Gastrocnemius medialis (tissue), 4 donors: ENCODE data around the gene SCYL1. TPM values are rescaled to one million over a fixed set of nuclear protein-coding genes. Genes with fewer than 3 reads are reported as not detected.
A peak's percentile ranks its signal among the peaks of the same experiment; 100 is the strongest.

ENCODE experiments used
- ATAC-seq, 2 donors: fragments of 150-250 bp; one replicate each; pipeline ENCODE4 v1.9.1; 2016
- DNase-seq, 2 donors: peaks; one replicate each; pipeline ENCODE4 v3.0.0-alpha.2; 2019
- H3K27ac ChIP-seq, 4 donors: fragments of 200-600 bp; sonication (generic); 1 replicate in 1 of 4; 2 replicates in 3 of 4; pipeline ENCODE4 v1.5.1; 2016 to 2018; ENCODE audit warnings: mild to moderate bottlenecking in 2 of 4, moderate library complexity in 1 of 4
- H3K27me3 ChIP-seq, 3 donors: fragments of 200-600 bp; sonication (generic) in 2 of 3; 1 replicate in 1 of 3; 2 replicates in 2 of 3; pipeline versions ENCODE4 v1.5.1 to v1.6.0; 2016 to 2019; ENCODE audit warnings: mild to moderate bottlenecking in 1 of 3, moderate library complexity in 1 of 3
- H3K36me3 ChIP-seq, 2 donors: fragments of 200-600 bp; sonication (generic) in 1 of 2; one replicate each; pipeline ENCODE4 v1.5.1; 2017 to 2018
- H3K4me1 ChIP-seq, 2 donors: fragments of 200-600 bp; sonication (generic) in 1 of 2; one replicate each; pipeline ENCODE4 v1.5.1; 2016 to 2017; ENCODE audit warnings: mild to moderate bottlenecking in 2 of 2
- H3K4me3 ChIP-seq, 4 donors: fragments of 200-600 bp; sonication (generic) in 3 of 4; 1 replicate in 1 of 4; 2 replicates in 3 of 4; pipeline ENCODE4 v1.5.1; 2016 to 2019; ENCODE audit warnings: mild to moderate bottlenecking in 2 of 4
- H3K9me3 ChIP-seq, 3 donors: fragments of 200-600 bp; sonication (generic) in 2 of 3; 1 replicate in 1 of 3; 2 replicates in 2 of 3; pipeline ENCODE4 v1.5.1; 2016 to 2019
- POLR2A ChIP-seq, 2 donors: fragments of 450-650 bp; IDR thresholded peaks; one replicate each; pipeline ENCODE4 v1.6.1; 2017; ENCODE audit warnings: antibody characterized with exemption in 2 of 2, mild to moderate bottlenecking in 2 of 2, moderate library complexity in 2 of 2
- in situ Hi-C, 4 donors: fragments of 200-750 bp; cut with MboI; loops; one replicate each; pipeline versions ENCODE4 v1.15.0 to v1.8.0; 2017; ENCODE audit warnings: low sequenced_read_pairs in 4 of 4
- intact Hi-C: fragments of 100-400 bp; cut with DNase I; formaldehyde crosslinking; loops from one replicate; pipeline ENCODE4 v1.15.1; 2023; ENCODE audit warnings: low total_unique reads
- total RNA-seq, 4 donors: library from RNA; depleted of rRNA; stranded (reverse); fragments of >200 nt; gene quantifications; one replicate each; pipeline versions ENCODE4 v1.1.0 to v1.2.3, GENCODE V29; 2016
- TF ChIP-seq, protein P1 (sequence below), 5 experiments: fragments of 450-650 bp in 3 of 5; fragments of 200-600 bp in 2 of 5; sonication (generic) in 2 of 5; IDR thresholded peaks in 4 of 5; conservative IDR thresholded peaks in 1 of 5; 1 replicate in 4 of 5; 2 replicates in 1 of 5; pipeline ENCODE4 v1.5.1; 2016 to 2019; ENCODE audit warnings: antibody characterized with exemption in 5 of 5, mild to moderate bottlenecking in 3 of 5, moderate library complexity in 3 of 5

Gene SCYL1
- total RNA-seq, 4 donors from 2014 or later = 120 to 162 (median 133) TPM

DNA sequence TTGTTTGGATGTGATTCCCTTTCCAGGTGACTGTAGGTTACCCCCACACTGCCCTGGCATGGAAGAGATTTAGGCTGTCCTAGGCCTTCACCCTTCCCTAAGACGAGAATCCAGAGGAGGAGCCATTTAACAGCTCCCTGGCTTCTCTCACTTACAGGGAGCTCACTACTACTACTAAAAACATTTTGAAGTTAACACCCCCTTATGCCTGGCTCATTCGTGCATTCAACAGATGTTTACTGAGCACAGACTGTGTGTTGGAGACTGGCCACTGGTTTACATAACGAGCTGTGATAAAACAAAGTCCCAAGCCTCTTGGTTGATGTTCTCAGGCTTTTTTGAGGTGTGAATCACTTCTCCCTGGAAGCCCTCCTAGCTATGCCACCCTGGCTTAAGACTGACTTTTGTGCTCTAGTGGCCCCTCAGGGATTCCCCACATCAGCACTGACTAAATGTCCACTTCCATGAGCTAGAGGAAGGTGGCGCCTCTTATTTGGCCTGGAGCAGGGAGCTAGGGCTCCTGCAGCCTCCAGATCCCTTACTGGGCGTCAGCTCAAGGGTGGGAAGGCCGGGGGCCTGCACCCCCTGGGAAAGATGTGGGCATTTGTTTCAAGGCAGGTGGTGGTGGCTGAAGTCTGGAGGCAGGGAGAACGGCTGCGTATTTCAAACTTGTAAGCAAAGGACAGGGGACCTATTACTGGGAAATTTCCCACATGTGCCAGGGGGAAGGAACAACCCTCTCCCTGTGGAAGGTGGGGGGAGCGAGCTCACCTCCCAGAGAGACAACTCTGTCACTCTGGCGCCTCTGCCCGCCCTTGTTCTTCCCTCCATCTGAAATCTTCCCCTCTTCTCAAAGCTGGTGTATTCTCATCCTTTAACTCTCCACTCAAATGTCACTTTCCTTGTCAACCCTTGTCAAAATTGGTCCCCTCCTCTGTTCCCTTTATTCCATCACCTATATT is 45.4 kb upstream of the SCYL1 start:
- TF ChIP-seq, protein P1, sequence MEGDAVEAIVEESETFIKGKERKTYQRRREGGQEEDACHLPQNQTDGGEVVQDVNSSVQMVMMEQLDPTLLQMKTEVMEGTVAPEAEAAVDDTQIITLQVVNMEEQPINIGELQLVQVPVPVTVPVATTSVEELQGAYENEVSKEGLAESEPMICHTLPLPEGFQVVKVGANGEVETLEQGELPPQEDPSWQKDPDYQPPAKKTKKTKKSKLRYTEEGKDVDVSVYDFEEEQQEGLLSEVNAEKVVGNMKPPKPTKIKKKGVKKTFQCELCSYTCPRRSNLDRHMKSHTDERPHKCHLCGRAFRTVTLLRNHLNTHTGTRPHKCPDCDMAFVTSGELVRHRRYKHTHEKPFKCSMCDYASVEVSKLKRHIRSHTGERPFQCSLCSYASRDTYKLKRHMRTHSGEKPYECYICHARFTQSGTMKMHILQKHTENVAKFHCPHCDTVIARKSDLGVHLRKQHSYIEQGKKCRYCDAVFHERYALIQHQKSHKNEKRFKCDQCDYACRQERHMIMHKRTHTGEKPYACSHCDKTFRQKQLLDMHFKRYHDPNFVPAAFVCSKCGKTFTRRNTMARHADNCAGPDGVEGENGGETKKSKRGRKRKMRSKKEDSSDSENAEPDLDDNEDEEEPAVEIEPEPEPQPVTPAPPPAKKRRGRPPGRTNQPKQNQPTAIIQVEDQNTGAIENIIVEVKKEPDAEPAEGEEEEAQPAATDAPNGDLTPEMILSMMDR (IDR thresholded peaks at IDR 0.05 in 4 of 5, conservative IDR thresholded peaks at IDR 0.05 in 1 of 5) = peak in 4 of 5 experiments; percentile 42 to 54 (median 53)
- peak; percentile 40 to 82 for TF ChIP-seq POLR2A (IDR thresholded peaks at IDR 0.05)
- Histone ChIP-seq H3K27ac (peak overlapping the region; percentile 97 to 100 (median 98)), H3K27me3 (no peaks in the 10 kb centered on the region), H3K4me1 (peaks cover 50 to 52% of the 10 kb centered on the region in 2 donors), H3K9me3 (no peaks in the 10 kb centered on the region), H3K36me3 (no peaks in the 10 kb centered on the region), H3K4me3 (peak overlapping the region; percentile 79 to 88 (median 84))
- DNase-seq (peak; percentile 84 to 86), ATAC-seq (peak; percentile 46 to 72)
- intact Hi-C loops (loop anchor here (1.0 to 2.0 kb wide), 2 partner anchors 13 to 17 kb away; no protein-coding TSS in a partner anchor), in situ Hi-C loops (loop anchor here in 1 of 4 donors (10.0 kb wide), 1 partner anchor 55 kb away; the partner anchor contains the start of gene NEAT1)

DNA sequence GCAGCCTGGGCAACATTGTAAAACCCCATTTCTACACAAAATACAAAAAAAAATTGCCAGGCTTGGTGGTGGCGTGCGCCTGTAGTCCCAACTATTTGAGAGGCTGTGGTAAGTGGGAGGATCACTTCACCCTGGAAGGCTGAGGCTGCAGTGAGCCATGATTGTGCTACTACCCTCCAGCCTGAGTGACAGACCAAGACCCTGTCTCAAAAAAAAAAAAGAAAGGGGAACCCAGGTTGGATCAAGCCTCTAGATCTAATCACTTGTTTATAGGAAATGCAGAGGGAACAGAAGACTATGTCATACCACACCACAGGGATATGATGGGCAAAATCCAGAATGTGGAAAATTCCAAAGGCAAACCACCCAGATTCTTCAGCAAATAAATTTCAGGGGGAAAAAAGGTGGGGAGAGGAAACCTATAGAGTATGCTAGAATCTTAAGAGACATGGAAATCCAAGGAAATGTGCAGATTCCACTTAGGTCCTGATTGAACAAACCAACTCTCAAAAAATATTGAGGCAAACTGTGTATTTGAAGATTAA is 42.5 kb upstream of the SCYL1 start:
- no peak for DNase-seq
- H3K4me3 ChIP-seq = no peak overlapping the region
- no peaks in the 10 kb centered on the region for H3K9me3 ChIP-seq
- in situ Hi-C loops (no loop called here), intact Hi-C loops (no loop called here)
- no peak for ATAC-seq
- no peak for TF ChIP-seq POLR2A (IDR thresholded peaks at IDR 0.05)
- TF ChIP-seq, protein P1 (IDR thresholded peaks at IDR 0.05 in 4 of 5, conservative IDR thresholded peaks at IDR 0.05 in 1 of 5) = no peak
- peak overlapping the region in 1 of 4 donors; percentile 19 for H3K27ac ChIP-seq
- peaks cover 46 to 64% of the 10 kb centered on the region in 2 donors for H3K4me1 ChIP-seq
- H3K27me3 ChIP-seq = no peaks in the 10 kb centered on the region
- H3K36me3 ChIP-seq = no peaks in the 10 kb centered on the region

DNA sequence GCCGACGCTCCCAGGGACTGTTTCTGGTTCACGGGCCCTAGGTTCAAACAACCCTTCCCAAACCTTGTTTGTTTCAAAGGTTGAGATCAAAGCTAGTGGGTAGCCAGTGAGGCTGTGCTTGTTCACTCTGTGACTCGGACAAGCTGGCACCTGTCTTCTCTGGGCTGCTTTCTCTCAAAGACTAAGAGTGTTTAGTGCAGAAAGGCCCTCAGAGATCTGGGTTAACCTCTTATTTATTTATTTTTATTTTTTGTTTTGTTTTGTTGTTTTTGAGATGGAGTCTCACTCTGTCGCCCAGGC is 39.0 kb upstream of the SCYL1 start:
- TF ChIP-seq, protein P1 (IDR thresholded peaks at IDR 0.05 in 4 of 5, conservative IDR thresholded peaks at IDR 0.05 in 1 of 5) = no peak
- TF ChIP-seq POLR2A (IDR thresholded peaks at IDR 0.05) = no peak
- no peaks in the 10 kb centered on the region for H3K36me3 ChIP-seq
- intact Hi-C loops (no loop called here), in situ Hi-C loops (no loop called here)
- H3K9me3 ChIP-seq = no peaks in the 10 kb centered on the region
- no peaks in the 10 kb centered on the region for H3K27me3 ChIP-seq
- H3K4me3 ChIP-seq = no peak overlapping the region
- no peak for ATAC-seq
- peak in 1 of 2 donors; percentile 10 for DNase-seq
- peak overlapping the region; percentile 93 to 99 (median 94) for H3K27ac ChIP-seq
- H3K4me1 ChIP-seq = peaks cover 46 to 68% of the 10 kb centered on the region in 2 donors

DNA sequence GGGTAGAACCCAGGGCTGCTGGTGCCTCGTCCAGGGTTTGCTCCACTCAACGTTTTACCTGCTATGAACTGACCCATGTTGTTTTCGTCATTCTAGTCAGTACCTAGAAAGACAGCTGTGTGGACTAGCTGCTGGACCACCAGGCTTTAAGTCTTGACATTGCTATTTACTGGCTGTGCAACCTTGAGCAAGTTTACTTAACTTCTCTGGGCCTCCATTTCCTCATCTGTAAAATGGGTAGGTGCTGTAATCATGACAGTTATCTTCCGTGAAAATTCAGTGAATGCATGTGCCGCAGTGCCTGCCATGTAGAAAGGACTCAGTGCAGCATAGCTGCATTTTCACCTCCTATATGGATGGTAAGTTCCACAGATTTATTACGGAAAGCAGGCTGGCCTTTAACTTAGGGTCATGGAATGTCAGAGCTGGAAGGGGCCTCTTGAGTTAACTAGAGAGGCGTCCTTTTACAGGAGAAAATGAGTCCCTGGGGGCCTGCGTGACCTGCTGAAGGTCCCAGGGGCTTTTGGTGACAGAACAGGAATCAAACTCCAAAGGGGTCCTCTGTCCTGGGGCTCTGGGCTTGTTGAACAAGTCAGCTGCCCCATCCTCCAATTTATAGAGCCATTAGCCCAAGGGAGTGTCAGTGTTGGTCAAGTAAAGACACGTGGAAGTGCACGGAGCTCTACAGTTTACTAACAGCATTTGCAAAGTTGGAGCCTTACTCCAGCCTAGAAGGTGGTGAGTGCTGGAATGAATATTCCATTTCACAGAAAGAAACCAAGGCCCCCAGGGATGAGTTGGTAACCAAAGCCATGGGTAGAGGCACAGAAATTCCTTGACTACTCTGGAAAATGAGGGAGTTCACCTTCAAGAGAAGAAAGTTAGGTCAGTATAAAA is 38.1 kb upstream of the SCYL1 start:
- no peak for ATAC-seq
- Histone ChIP-seq H3K27me3 (no peaks in the 10 kb centered on the region), H3K4me1 (peaks cover 51 to 69% of the 10 kb centered on the region in 2 donors), H3K4me3 (no peak overlapping the region), H3K27ac (peak overlapping the region; percentile 93 to 99 (median 94)), H3K36me3 (no peaks in the 10 kb centered on the region), H3K9me3 (no peaks in the 10 kb centered on the region)
- peak in 1 of 2 donors; percentile 18 for DNase-seq
- in situ Hi-C loops (no loop called here), intact Hi-C loops (no loop called here)
- TF ChIP-seq, protein P1 (IDR thresholded peaks at IDR 0.05 in 4 of 5, conservative IDR thresholded peaks at IDR 0.05 in 1 of 5) = no peak
- TF ChIP-seq POLR2A (IDR thresholded peaks at IDR 0.05) = no peak
